NCI-H774 (cell line): ENCODE results near the gene BCL6.
A peak's percentile ranks its signal among the peaks of the same experiment; 100 is the strongest.

ENCODE experiments used
- DNase-seq: peaks from one replicate; lab custom pipeline; 2025; lab: John Stamatoyannopoulos, UW

BCL6 gene

DNA sequence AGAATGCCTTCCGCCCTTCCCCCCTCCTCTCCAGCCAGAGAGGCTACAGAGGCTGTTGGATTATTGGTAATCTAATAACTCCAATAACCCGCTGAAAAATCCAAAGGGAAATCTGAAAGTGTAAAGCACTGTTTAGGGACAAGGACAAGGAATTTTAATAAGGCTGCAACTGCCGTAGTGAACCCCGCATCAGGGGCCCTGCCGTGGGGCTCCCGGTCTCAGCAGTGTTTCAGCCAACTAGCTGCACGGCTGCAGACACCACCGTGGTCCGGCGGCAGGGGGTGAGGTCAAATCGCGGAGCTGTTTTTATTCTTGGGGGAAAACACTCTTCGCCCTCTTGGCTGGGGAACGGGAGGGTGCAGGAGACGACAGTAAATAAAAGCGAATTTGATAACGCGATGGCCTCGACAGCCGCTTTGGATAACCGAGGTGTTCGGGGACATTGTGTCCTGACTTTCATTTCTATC, 6.1 kb downstream of the BCL6 start:
- DNase-seq: peak; percentile 54

DNA sequence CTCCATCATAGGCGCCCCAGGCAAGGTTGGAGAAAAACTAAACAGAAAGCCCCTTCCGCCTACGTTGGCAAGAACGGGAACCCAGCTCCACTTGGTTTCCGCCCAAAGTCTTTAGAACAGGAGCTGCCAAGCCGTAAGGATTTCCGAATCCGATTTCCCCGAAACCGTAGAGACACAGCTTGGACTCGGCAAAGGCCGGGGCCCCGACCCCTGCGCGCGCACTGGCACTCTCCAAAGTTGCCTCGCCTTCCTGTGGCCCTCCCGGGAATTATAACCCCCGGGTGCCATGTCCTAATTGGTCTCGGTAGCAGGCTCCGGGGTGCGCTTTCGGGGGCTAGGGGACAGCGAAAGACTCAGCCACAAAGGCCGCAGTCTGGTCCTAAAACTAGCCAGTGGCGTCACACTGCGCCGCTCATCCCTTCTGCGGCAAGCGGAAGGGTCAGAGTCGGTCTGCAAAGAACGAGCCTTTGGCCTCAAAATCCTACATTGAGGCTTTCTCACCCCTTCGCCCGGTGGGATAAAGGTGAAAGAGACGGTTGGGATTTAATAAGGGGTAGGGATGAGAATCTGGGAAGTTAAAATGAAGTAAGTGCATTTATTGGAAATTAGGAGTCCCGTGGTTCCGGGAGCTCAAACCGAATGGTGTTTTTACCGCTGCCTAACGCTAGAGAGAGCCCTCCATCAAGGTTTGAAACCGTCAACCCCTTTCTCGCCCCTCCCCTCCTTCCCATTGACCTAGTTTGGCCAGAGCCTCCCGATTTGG, 6.8 kb downstream of the BCL6 start:
- DNase-seq: peak; percentile 95

DNA sequence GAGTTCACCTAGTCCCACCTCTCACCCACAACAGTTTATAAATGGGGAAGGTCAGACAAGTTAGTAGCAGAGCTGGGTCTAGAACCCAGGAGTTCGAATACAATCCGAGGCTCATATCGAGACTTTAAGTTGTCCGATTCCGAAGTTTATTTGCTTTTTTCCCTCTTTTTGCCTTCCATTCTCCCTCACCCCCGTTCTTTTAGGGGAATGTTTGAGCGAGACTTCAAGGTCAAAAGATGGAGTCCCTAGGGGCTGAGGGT, 7.3 kb downstream of the BCL6 start:
- DNase-seq: no peak

DNA sequence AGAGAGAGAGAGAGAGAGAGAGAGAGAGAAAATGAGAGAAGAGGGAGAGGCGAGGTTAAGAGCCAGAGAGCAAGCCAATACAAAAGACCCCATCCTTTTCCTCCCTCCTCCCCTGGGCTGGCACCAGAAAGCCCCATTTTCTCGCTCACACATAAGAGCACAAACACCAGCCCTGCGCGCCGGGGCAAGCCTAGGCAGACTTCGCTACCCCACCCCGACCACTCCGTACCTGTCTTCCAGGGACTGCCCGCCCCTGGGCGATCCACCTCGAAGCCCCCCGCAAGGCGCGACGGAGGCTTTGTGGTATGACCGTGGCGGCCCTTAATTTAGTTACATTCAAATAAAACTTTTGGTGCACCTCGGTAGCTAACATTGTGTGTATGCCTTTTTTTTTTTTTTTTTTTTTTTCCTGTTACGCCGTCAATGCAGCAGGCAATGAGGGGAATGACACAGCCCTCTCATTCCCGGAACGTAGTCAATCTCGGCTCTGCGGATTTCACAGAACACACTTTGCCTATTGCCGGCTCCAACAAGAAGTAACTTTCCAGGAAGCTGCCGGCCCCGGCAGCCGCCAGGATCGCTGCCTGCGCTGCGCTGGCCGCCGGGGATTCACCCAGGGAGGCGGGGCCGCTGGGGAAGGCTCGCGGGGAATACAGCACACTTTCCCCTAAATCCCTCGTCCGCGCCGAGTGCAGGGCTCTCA, 7.7 kb downstream of the BCL6 start:
- peak; percentile 25 for DNase-seq

DNA sequence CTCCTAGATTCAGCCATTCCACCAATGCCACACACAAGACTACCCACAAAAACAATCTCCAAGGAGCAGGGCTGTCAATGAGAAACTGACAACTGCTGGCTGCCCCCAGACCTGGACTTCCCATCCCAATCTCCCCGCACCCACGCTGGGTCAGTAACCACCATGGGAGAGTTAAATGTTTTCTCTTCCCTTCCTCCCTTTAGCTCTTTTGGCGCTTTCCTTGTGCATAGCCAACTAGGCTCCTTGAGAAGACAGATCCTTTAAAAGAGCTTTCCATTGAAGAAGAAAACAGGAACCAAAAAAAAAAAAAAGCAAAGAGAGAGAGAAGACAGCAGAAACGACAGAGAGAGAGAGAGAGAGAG, 8.3 kb downstream of the BCL6 start:
- DNase-seq: no peak

DNA sequence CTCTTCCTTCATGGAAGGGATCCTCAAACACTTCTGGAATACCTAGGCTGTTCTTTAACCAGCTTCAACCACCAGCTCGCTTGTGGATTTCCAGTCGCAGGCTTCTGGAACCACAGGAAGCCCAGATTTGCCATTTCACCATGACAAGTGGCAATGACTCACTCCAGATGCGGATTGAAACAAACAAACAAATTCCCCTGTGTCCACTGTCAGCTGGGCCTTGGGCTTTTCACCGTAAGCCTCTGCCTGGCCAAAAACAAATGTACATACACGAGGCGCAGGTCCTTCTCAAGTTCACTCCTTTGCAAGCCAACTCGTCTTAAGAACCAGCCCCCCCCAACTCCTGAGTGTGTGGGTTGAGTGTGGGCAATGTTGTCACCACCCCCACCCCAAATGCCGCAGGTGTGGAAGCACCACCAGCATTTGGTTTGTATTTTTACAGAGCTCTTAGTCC, 8.8 kb downstream of the BCL6 start:
- no peak for DNase-seq

DNA sequence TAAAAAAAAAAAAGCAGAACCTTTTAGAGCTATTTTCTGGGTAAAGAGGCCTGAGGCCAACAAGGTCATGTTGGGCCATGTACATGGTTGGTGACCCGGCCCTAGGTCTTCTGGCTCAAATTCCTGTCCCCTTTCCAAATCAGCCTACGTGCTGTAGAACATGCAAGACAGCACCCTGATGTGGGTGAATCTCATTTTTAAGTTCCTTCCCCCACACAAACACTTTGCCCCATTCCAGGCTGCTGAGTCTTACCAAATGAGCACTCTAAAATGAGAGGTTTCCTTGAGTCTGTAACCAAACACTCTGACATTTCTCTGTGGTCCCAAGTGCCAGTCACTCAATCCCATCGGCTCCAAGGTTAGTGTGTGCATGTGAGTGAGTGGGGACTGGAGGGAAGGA, 9.4 kb downstream of the BCL6 start:
- DNase-seq: no peak

DNA sequence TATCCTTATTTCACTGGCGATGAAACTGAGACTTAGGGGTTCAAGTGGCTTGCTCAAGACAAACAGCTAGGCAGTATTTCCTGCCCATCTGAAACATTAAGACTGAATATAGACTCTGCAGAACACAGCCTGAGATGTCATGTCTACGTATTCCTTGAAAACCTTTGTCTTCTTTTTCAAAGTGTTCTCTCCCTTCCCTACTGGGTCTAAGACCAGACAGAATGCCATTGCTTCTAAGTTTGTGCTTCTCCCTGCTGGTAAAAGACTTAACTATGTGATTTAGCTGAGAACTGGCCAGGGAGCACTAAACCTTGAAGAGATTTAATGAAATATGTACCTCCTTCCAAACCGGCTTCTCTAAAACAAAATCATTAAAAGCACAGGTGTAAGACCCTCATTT, 9.9 kb downstream of the BCL6 start:
- no peak for DNase-seq

DNA sequence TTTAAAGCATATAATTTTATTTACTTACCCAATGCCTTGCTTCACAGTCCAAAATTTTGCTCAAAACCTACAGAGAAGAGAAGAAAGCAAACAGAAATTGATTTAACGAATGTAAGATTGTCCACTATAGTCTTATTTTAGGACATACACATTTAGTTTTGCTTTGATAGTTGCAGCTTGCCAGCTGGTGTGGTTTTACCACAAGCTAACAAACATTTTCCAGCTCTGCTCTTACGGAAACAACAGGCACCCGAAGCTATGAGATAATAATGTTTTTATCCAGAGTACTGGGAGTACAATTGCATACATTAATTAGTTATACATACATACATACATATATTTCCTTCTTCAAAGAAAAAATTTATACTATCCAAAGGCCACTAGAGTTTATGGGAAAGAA, 10.4 kb downstream of the BCL6 start:
- DNase-seq: no peak

DNA sequence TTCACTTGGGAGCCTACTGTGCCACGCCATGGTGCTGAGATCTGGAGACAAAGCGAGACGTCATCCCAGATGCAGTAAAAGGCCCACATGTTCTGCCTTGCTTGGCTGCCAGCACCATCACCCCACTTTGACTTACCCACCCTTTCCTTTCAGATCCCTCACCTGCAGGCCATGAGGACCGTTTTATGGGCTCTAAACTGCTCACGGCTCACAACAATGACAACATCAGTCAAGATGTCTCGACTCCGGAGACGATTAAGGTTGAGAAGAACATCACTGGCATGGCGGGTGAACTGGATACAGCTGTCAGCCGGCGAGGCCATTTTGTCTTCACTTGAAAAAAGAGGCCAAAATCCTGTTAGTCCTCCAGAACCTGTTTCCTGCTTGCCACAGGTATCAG, 11.9 kb downstream of the BCL6 start:
- DNase-seq: no peak

DNA sequence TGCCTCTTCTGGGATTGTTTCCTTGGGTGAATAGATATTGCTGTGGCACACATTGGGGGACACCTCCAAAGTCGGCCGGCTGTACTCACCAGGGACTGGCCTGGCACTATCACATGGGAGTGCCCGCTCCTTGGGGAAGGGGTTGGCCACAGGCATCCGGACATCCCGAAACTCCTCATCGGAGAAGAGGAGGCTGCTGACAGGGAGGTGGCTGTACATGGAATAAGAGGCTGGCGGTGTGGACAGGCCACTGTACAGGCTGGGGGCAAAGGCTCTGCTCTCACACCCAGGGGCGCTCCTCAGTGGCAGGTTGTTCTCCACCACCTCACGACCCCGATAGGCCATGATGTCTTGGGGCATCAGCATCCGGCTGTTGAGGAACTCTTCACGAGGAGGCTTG, 15.7 kb downstream of the BCL6 start:
- no peak for DNase-seq

DNA sequence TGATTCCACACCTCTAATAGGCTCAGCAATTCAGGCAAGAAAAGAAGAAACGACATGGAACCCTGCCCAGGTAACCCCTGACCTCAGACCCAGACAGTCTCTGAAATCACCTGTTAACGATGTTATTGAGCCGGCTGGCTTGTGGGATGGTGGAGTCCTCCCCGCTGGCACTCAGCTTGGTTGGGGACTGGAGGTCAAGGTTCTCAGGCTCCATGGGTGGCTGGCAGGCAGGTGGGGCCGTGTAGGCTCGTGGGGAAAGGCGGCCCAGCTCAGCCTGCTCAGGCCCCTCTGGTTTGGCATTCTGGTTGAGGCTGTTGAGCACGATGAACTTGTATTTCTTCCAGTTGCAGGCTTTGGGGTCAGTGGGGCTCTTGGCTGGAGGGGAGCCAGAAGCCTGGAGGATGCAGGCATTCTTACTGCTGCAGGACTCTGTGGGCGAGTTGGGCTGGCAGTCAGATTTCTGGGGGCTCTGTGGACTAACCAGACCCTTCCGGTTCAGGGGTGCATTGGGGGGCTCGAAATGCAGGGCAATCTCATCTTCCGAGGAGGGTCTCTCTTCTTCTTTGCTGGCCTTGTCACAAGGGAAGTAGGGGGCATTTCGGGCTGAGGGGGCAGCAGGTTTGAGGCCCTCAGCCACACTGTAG, 16.2 kb downstream of the BCL6 start:
- no peak for DNase-seq

DNA sequence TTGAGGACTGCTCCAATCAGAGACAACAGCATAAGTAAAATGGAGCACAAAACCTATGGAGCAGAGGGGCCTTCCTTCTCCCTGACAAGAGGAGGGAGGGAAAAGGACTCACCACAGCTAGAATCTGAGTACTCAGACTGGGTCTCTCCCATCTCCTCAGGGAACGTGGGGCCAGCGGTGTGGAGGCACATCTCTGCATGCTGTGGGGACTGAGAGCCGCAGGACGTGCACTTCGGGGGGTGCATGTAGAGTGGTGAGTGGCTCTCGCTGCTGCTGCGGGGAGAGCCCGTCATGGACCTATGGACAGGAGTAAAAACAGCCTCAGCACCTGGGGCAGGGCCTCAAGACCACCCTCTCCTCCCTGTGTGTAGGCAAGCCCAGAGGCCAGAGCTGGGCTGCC, 17.0 kb downstream of the BCL6 start:
- no peak for DNase-seq

DNA sequence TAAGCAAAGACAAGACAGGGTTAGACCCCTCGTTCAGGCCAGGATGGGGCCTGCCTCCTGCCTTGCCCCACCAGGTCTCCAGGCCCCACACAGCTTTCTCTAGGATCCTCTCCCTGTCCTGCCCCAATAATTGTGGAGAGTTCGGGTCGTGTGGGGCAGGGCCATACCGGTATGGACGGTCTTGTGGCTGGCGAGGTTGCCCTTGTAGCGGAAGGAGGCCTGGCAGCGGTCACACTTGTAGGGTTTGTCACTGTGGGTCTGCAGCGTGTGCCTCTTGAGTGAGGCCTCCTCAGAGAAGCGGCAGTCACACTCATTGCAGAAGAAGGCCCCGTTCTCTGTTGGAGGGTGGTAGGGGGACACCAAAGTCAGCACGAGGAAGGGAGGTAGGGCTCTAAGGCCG, 18.7 kb downstream of the BCL6 start:
- DNase-seq: no peak

DNA sequence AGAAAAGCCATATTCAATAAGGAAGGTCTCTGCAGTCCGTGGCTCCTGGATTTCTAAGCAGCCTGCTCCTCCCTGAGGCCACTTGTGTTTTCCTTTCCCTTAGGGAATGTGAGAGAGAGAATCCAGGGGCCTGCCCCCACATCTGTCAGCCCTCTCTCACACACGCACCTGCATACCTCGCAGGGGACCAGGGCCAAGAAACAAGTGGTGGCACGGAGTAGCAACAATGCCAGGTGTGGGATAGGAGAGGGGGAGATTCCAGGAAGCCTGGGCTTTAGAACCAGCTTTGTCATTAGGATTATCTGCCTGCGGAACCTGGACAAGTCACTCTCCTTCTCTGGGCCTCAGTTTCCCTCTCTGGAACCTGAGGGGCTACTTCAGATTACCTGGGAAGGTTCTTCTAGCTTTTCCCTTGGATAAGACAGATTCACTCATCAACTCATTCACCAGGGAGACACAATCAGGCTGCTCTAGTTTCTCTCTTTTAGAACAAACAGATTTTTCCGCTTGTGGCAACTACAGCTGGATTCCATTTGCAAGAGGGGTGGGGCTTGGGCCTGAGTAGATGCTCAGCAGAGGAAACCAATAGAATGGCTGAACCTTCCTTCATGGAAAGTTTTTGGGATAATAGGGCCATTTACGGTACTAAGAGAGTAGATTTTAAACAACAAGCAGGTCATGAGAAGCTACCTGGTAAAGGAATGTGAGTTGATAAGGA, 19.5 kb downstream of the BCL6 start:
- no peak for DNase-seq

DNA sequence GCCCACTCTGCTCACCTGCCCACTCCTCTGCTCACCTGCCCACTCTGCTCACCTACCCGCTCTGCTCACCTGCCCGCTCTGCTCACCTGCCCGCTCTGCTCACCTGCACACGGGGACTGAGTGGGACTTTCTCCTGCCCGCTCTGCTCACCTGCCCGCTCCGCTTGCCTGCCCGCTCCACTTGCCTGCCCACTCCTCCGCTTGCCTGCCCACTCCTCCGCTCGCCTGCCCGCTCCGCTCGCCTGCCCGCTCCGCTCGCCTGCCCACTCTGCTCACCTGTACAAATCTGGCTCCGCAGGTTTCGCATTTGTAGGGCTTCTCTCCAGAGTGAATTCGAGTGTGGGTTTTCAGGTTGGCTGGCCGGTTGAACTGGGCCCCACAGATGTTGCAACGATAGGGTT, 20.0 kb downstream of the BCL6 start:
- no peak for DNase-seq

DNA sequence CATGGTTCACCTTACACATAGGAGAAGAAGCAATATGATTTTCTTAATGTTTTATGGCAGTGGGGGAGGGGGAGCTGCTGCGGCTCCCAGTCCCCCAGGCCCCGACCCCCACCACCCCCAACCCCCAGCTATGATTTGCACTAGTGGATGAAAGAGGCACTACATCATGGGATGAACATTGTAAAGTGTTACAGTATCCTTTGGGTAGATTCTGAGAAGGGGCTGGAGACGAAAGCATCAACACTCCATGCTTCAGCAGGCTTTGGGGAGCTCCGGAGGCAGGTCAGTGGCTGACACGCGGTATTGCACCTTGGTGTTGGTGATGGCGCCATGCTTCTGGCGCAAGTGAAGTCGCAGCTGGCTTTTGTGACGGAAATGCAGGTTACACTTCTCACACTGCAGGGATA, 23.1 kb downstream of the BCL6 start:
- DNase-seq: no peak

DNA sequence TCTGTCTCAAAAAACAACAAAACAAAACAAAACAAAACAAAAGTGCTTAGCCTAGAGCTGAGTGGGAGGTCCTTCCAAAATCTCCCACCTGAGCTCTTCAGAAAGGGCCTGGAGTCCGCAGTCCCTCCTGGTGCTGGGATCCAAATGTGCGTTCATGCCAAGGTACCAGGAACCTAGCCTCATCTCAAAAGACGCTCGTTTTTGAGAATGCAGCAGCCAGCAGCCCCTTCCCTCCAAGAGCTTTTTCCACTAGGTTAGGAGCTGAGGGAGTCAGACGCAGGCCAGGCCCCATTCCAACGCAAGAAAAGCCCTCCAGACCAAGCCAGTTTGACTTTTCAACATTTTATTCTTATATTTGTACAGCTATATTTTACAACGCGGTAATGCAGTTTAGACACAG, 24.2 kb downstream of the BCL6 start:
- DNase-seq: no peak

DNA sequence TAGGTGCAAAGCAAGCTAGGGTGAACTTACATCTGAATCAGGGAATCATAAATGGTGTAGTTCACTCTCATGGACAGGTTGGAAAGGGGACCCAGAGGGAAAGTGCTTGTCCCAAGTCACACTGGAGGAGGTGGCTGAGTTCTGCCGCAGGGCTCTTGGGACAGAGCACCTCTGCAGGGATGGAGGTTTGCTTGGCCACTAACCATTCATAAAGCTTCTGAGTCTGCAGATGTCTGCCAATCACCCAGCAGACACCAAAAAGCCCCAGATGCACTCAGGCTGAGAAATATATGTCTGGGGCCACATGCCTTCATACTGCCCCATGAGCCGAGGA, 25.0 kb downstream of the BCL6 start:
- DNase-seq: no peak

DNA sequence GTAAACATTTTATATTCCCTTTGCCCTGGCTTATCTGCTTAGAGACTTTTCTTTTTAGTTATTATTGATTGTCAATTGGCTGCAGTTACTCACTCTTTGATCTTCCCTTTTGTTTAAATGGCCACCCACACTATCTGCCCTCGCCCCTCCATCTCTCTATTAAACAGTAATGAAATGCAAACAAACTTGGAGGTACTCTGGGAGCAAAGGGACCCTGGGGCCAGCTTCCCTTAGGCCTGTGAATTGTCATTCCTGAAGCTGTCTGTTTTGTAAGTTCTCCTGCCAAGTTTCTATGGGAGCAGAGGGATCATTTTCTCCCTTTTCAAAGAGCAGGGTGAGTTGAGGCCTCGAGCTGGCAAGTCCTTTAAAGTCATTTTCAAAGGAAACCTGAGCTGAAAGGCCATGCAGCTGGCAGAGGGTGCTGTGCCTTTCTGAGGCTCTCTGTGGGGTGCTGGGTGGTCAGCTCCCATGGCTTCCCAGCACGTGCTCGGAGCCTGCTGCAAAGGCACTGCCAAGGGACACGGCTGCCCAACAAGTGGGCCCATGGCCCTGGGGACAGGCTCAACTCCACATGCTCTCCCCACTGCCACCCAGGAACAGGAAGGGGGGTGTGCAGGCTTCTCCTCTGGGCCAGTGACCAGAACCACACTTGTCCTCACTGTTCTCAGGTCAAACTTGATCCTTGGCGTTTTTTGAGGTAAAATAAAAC, 25.5 kb downstream of the BCL6 start:
- no peak for DNase-seq

DNA sequence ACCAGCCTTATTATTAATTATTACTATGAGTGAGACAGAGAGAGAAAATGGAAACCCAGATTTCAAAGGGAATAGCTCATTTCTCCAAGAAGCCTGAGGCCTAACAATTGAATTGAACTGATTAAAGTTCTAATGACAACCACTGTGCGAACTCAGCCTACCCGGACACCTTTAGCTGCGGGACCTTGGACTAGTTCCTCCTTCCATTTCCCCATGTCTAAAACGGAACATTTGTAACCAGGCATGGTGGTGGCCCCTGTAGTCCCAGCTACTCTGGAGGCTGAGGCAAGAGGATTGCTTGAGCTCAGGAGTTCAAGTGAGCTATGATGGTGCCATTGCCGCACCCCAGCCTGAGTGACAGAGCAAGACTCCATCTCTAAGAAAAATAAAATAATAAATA, 26.5 kb downstream of the BCL6 start:
- no peak for DNase-seq

DNA sequence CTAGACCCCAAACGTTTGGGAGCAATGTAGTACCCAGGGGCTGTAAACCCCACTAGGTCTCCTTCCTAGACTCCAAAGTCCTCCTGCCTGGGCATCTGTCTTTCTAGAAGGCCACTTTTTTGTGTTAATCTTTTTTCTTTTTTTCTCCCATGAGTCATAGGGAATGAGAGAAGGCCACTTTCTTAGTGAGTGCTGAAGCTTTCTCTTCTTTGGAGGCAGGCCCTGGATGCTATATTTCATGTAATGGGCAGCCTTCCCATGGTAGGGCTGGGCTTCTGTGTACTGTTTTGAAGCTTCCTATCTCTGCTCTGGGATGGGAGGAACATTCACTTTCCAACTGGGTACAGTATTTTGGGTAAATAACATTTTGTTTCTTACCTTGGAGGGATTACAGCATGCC, 27.7 kb downstream of the BCL6 start:
- no peak for DNase-seq
